SK-N-SH (cell line): ENCODE results near the gene TRIM40. TPM values are rescaled to one million over a fixed set of nuclear protein-coding genes. Genes with fewer than 3 reads are reported as not detected.
"Not testable (repeated sequence)": the region's sequence is repeated elsewhere in the genome, so short reads cannot be mapped to it uniquely, and the experiment has no call there.

Experiments used
- CTCF ChIA-PET: fragments of 300-600, 350-600 bp; formaldehyde crosslinking; extraction: SDS; loops from one replicate; lab custom pipeline; 2021; lab: Yijun Ruan, JAX
- POLR2A ChIA-PET: fragments of 350-600 bp; sonication (Branson Sonifier 250); formaldehyde crosslinking; extraction: SDS; loops from one replicate; lab custom pipeline; 2020; ENCODE audit warnings: antibody characterized with exemption, inconsistent platforms; lab: Yijun Ruan, JAX
- DNase-seq: peaks from one replicate; pipeline ENCODE4 v3.0.0; 2012
- H2AFZ ChIP-seq: fragments of 200-600 bp; sonication (generic); 2 replicates; pipeline ENCODE4 v1.8.1; 2016; ENCODE audit warnings: antibody characterized with exemption, mild to moderate bottlenecking, low read depth
- H3F3A ChIP-seq: fragments of 200-600 bp; sonication (generic); replicated peaks from 2 replicates; pipeline ENCODE3; 2016; ENCODE audit warnings: antibody characterized with exemption, mild to moderate bottlenecking; ENCODE audit not compliant: insufficient read depth
- H3K27ac ChIP-seq, 2 experiments: fragments of 200-500 bp in 1 of 2; fragments of 200-600 bp in 1 of 2; sonication (Bioruptor generic) in 1 of 2; sonication (generic), shearing (Covaris generic) in 1 of 2; 2 replicates each; pipeline versions ENCODE4 v1.5.1 to v1.6.1; 2014 to 2016; ENCODE audit warnings: low read depth in 2 of 2, inconsistent platforms in 1 of 2, low read length in 1 of 2, mild to moderate bottlenecking in 1 of 2, mixed read lengths in 1 of 2
- H3K27me3 ChIP-seq: fragments of 200-600 bp; sonication (generic), shearing (Covaris generic); 2 replicates; pipeline ENCODE4 v1.6.1; 2016; ENCODE audit warnings: mixed run types; ENCODE audit not compliant: insufficient read depth
- H3K36me3 ChIP-seq, 2 experiments: fragments of 200-500 bp in 1 of 2; fragments of 200-600 bp in 1 of 2; sonication (Bioruptor generic) in 1 of 2; sonication (generic) in 1 of 2; replicated peaks in 1 of 2; 2 replicates each; pipeline versions ENCODE3 to v1.5.1; 2014 to 2016; ENCODE audit warnings: low read length in 1 of 2, mild to moderate bottlenecking in 1 of 2; ENCODE audit not compliant: insufficient read depth in 2 of 2, control insufficient read depth in 1 of 2
- H3K4me1 ChIP-seq, 2 experiments: fragments of 200-500 bp in 1 of 2; fragments of 200-600 bp in 1 of 2; sonication (Bioruptor generic) in 1 of 2; sonication (generic), shearing (Covaris generic) in 1 of 2; 2 replicates each; pipeline versions ENCODE4 v1.5.1 to v1.6.1; 2014 to 2016; ENCODE audit warnings: low read depth in 1 of 2, low read length in 1 of 2, mixed run types in 1 of 2; ENCODE audit not compliant: insufficient read depth in 2 of 2, control insufficient read depth in 1 of 2
- H3K4me2 ChIP-seq: fragments of 200-600 bp; sonication (generic), shearing (Covaris generic); 2 replicates; pipeline ENCODE4 v1.6.1; 2017; ENCODE audit warnings: mixed run types
- H3K4me3 ChIP-seq, 2 experiments: fragments of 200-500 bp in 1 of 2; fragments of 200-600 bp in 1 of 2; sonication (Bioruptor generic) in 1 of 2; sonication (generic), shearing (Covaris generic) in 1 of 2; 2 replicates each; pipeline versions ENCODE4 v1.5.1 to v1.8.1; 2014 to 2016; ENCODE audit warnings: low read depth in 2 of 2, inconsistent platforms in 1 of 2, low read length in 1 of 2, mild to moderate bottlenecking in 1 of 2, mixed read lengths in 1 of 2, moderate library complexity in 1 of 2
- H3K79me2 ChIP-seq: fragments of 200-600 bp; sonication (generic); 2 replicates; pipeline ENCODE4 v1.8.1; 2017; ENCODE audit warnings: mild to moderate bottlenecking; ENCODE audit not compliant: insufficient read depth
- H3K9ac ChIP-seq: fragments of 200-600 bp; sonication (generic); 2 replicates; pipeline ENCODE4 v1.6.1; 2017; ENCODE audit warnings: mixed run types
- H3K9me2 ChIP-seq: fragments of 200-600 bp; sonication (generic); 2 replicates; pipeline ENCODE4 v1.6.1; 2017; ENCODE audit warnings: mixed run types
- H3K9me3 ChIP-seq: fragments of 200-600 bp; sonication (generic); 2 replicates; pipeline ENCODE4 v1.6.1; 2017; ENCODE audit warnings: mixed run types, mild to moderate bottlenecking, moderate library complexity
- H4K20me1 ChIP-seq: fragments of 200-600 bp; sonication (generic); 2 replicates; pipeline ENCODE4 v1.6.1; 2017; ENCODE audit warnings: mild to moderate bottlenecking, mixed run types; ENCODE audit not compliant: insufficient read depth
- CTCF ChIP-seq: fragments of 200-600 bp; sonication (generic); IDR thresholded peaks from 2 replicates; pipeline ENCODE4 v1.6.1; 2017; ENCODE audit warnings: antibody characterized with exemption, mild to moderate bottlenecking, moderate library complexity
- FOXJ3 ChIP-seq: sonication (generic); formaldehyde crosslinking; IDR thresholded peaks from 2 replicates; pipeline ENCODE4 v1.5.1; 2020; ENCODE audit warnings: mild to moderate bottlenecking, missing genetic modification reagents
- MAX ChIP-seq: IDR thresholded peaks from 2 replicates; pipeline ENCODE4 v1.4.0; 2012; ENCODE audit warnings: low read depth
- MEF2A ChIP-seq: IDR thresholded peaks from 2 replicates; pipeline ENCODE4 v1.4.0; 2012; ENCODE audit warnings: low read depth, borderline replicate concordance
- REST ChIP-seq: IDR thresholded peaks from 2 replicates; pipeline ENCODE4 v1.6.1; 2012; ENCODE audit warnings: mild to moderate bottlenecking, low read depth, low read length, moderate library complexity
- RXRA ChIP-seq: IDR thresholded peaks from 2 replicates; pipeline ENCODE4 v1.4.0; 2012; ENCODE audit warnings: low read depth, mild to moderate bottlenecking, borderline replicate concordance
- SIN3A ChIP-seq: IDR thresholded peaks from 2 replicates; pipeline ENCODE4 v1.6.1; 2012; ENCODE audit warnings: low read depth, mild to moderate bottlenecking, low read length, moderate library complexity, borderline replicate concordance
- USF1 ChIP-seq: IDR thresholded peaks from 2 replicates; pipeline ENCODE4 v1.4.0; 2012; ENCODE audit warnings: low read depth, borderline replicate concordance
- WGBS: methylation state at CpG from one replicate; pipeline ENCODE4 v1.1.6; 2017; ENCODE audit warnings: low lambda C conversion rate; 5-methylcytosine and 5-hydroxymethylcytosine counted together
- polyA plus RNA-seq, 3 experiments: library from polyadenylated mRNA; depleted of rRNA; stranded (reverse); fragments of >200 nt; gene quantifications; 2 replicates each; pipeline ENCODE4 v1.2.3, GENCODE V29; 2012

TRIM40 gene
- polyA plus RNA-seq, 1 of the 3 experiments (the other 2 are of a cell fraction): not detected

- TF ChIP-seq REST: no peak
- TF ChIP-seq CTCF: no peak
- TF ChIP-seq USF1: no peak
- TF ChIP-seq SIN3A: no peak
Measured at GRCh38 chr6:30164714-30165113, 28.8 kb downstream of the TRIM40 start (continued).

- H3K9ac ChIP-seq, H2AFZ ChIP-seq, H3K36me3 ChIP-seq, DNase-seq, H3F3A ChIP-seq, H3K79me2 ChIP-seq, H3K4me3 ChIP-seq, H4K20me1 ChIP-seq, H3K9me2 ChIP-seq, H3K9me3 ChIP-seq, H3K27ac ChIP-seq, H3K4me1 ChIP-seq, H3K4me2 ChIP-seq, POLR2A ChIA-PET: not testable (repeated sequence)
- 0% methylated on average over 1 of the region's 1 CpG for WGBS
- peaks cover 62% of the 10 kb centered on the region; the same call in 1 of the 2 replicates for H3K27me3 ChIP-seq
- CTCF ChIA-PET: interaction anchor here (3.4 kb wide), 1 partner anchor 34 kb away, joined by 17 read pairs; no protein-coding TSS in a partner anchor
Measured at GRCh38 chr6:30165238-30165637, 29.3 kb downstream of the TRIM40 start.

- no peak overlapping the region for H3K4me2 ChIP-seq
- no peaks in the 10 kb centered on the region for H3F3A ChIP-seq
- ChIA-PET POLR2A (no interaction called here), CTCF (interaction anchor here (1.3 to 3.4 kb wide), 3 partner anchors 35 to 319 kb away, joined by 4 to 17 read pairs (median 7); no protein-coding TSS in a partner anchor)
- DNase-seq: no peak
- no peak overlapping the region for H3K4me3 ChIP-seq
- no peaks in the 10 kb centered on the region for H4K20me1 ChIP-seq
- no peak overlapping the region for H3K27ac ChIP-seq
- peaks cover 78% of the 10 kb centered on the region for H3K27me3 ChIP-seq
- 4% methylated on average over 6 of the region's 6 CpGs for WGBS
- H3K4me1 ChIP-seq: peaks cover 0 to 3% of the 10 kb centered on the region in 2 experiments; a peak in 1 of 4 replicates
- no peaks in the 10 kb centered on the region for H3K9me2 ChIP-seq
- H3K9ac ChIP-seq: no peak overlapping the region
- TF ChIP-seq MAX (no peak), FOXJ3 (CRISPR knock-in tag) (no peak), RXRA (no peak), MEF2A (no peak)
- H3K79me2 ChIP-seq: no peaks in the 10 kb centered on the region
- no peaks in the 10 kb centered on the region for H3K36me3 ChIP-seq
- H3K9me3 ChIP-seq: no peaks in the 10 kb centered on the region
- no peak overlapping the region for H2AFZ ChIP-seq
Measured at GRCh38 chr6:30167101-30167500, 31.2 kb downstream of the TRIM40 start.
